Measurements from ENCODE around the gene TEX9.

- TF ChIP-seq, protein P1, sequence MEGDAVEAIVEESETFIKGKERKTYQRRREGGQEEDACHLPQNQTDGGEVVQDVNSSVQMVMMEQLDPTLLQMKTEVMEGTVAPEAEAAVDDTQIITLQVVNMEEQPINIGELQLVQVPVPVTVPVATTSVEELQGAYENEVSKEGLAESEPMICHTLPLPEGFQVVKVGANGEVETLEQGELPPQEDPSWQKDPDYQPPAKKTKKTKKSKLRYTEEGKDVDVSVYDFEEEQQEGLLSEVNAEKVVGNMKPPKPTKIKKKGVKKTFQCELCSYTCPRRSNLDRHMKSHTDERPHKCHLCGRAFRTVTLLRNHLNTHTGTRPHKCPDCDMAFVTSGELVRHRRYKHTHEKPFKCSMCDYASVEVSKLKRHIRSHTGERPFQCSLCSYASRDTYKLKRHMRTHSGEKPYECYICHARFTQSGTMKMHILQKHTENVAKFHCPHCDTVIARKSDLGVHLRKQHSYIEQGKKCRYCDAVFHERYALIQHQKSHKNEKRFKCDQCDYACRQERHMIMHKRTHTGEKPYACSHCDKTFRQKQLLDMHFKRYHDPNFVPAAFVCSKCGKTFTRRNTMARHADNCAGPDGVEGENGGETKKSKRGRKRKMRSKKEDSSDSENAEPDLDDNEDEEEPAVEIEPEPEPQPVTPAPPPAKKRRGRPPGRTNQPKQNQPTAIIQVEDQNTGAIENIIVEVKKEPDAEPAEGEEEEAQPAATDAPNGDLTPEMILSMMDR (IDR thresholded peaks at IDR 0.05; ENCODE audit: insufficient read depth, low read depth, low read length): no peak
- TF ChIP-seq EZH2 (IDR thresholded peaks at IDR 0.05; ENCODE audit: insufficient read depth, low read length): no peak
Observed at GRCh38 chr15:56325186-56325585, 40.0 kb upstream of the TEX9 start.

Measured in astrocyte (in vitro differentiated cells and primary cell).